Suprapubic skin (tissue), 4 donors: ENCODE measurements around the gene UQCR11. TPM values are rescaled to one million over a fixed set of nuclear protein-coding genes. Genes with fewer than 3 reads are reported as not detected.

ENCODE experiments used
- DNase-seq, 2 donors: peaks; one replicate each; pipeline ENCODE4 v3.0.0-alpha.2; 2019; ENCODE audit warnings: low spot score in 2 of 2
- H3K27ac ChIP-seq: fragments of 200-600 bp; sonication (generic); one replicate; pipeline ENCODE4 v1.5.1; 2019
- H3K27me3 ChIP-seq: fragments of 200-600 bp; sonication (generic); one replicate; pipeline ENCODE4 v1.5.1; 2019
- H3K36me3 ChIP-seq: fragments of 200-600 bp; sonication (generic); one replicate; pipeline ENCODE4 v1.5.1; 2019
- H3K4me1 ChIP-seq: fragments of 200-600 bp; sonication (generic); one replicate; pipeline ENCODE4 v1.5.1; 2019
- H3K4me3 ChIP-seq: fragments of 200-600 bp; sonication (generic); one replicate; pipeline ENCODE4 v1.5.1; 2019; ENCODE audit warnings: mild to moderate bottlenecking
- H3K9me3 ChIP-seq: fragments of 200-600 bp; sonication (generic); one replicate; pipeline ENCODE4 v1.5.1; 2019
- CTCF ChIP-seq, 2 donors: fragments of 200-600 bp in 1 of 2; fragments of 450-650 bp in 1 of 2; sonication (generic) in 1 of 2; IDR thresholded peaks; one replicate each; pipeline ENCODE4 v1.5.1; 2016 to 2019; ENCODE audit warnings: antibody characterized with exemption in 2 of 2, mild to moderate bottlenecking in 1 of 2, moderate library complexity in 1 of 2
- EP300 ChIP-seq: sonication (generic); formaldehyde crosslinking; IDR thresholded peaks from one replicate; pipeline ENCODE4 v1.6.1; 2017; ENCODE audit warnings: antibody characterized with exemption
- POLR2A ChIP-seq, 2 donors: fragments of 450-650 bp; IDR thresholded peaks; one replicate each; pipeline ENCODE4 v1.6.1; 2017; ENCODE audit warnings: antibody characterized with exemption in 2 of 2, mild to moderate bottlenecking in 2 of 2, moderate library complexity in 2 of 2
- POLR2AphosphoS5 ChIP-seq, 3 donors: sonication (generic); formaldehyde crosslinking; IDR thresholded peaks; one replicate each; pipeline ENCODE4 v1.6.1; 2017; ENCODE audit warnings: antibody characterized with exemption in 3 of 3
- WGBS: methylation state at CpG from one replicate; pipeline ENCODE4 v1.1.5; 2018; 5-methylcytosine and 5-hydroxymethylcytosine counted together
- total RNA-seq, 4 donors: library from RNA; depleted of rRNA; stranded (reverse); fragments of >200 nt; gene quantifications; one replicate each; pipeline ENCODE4 v1.1.0, GENCODE V29; 2016

The UQCR11 gene
- total RNA-seq, 4 donors from 2014 or later: 33.4 to 73.1 (median 59.4) TPM

GRCh38 chr19:1580382-1580781 lies 24.9 kb downstream of the UQCR11 start:
- WGBS: 96% methylated on average over 20 of the region's 20 CpGs
- Histone ChIP-seq H3K27ac (no peak overlapping the region), H3K36me3 (peaks cover 86% of the 10 kb centered on the region), H3K4me3 (no peak overlapping the region), H3K9me3 (no peaks in the 10 kb centered on the region), H3K4me1 (no peaks in the 10 kb centered on the region), H3K27me3 (no peaks in the 10 kb centered on the region)
- no peak for DNase-seq
- TF ChIP-seq POLR2AphosphoS5 (IDR thresholded peaks at IDR 0.05): no peak

- H3K36me3 ChIP-seq: peaks cover 77% of the 10 kb centered on the region
- WGBS: 96% methylated on average over 20 of the region's 20 CpGs
- no peak for DNase-seq
- H3K9me3 ChIP-seq: no peaks in the 10 kb centered on the region
- no peak overlapping the region for H3K4me3 ChIP-seq
- H3K4me1 ChIP-seq: no peaks in the 10 kb centered on the region
- no peak overlapping the region for H3K27ac ChIP-seq
- no peaks in the 10 kb centered on the region for H3K27me3 ChIP-seq
- TF ChIP-seq CTCF (IDR thresholded peaks at IDR 0.05) (no peak), EP300 (no peak), POLR2AphosphoS5 (IDR thresholded peaks at IDR 0.05) (no peak), POLR2A (IDR thresholded peaks at IDR 0.05) (no peak)
Measured at GRCh38 chr19:1579222-1579621, 26.0 kb downstream of the UQCR11 start.

GRCh38 chr19:1577929-1578618 lies 27.2 kb downstream of the UQCR11 start:
- H3K36me3 ChIP-seq: peaks cover 67% of the 10 kb centered on the region
- H3K27me3 ChIP-seq: no peaks in the 10 kb centered on the region
- H3K9me3 ChIP-seq: no peaks in the 10 kb centered on the region
- WGBS: 91% methylated on average over 44 of the region's 49 CpGs
- no peak overlapping the region for H3K4me3 ChIP-seq
- H3K4me1 ChIP-seq: no peaks in the 10 kb centered on the region
- no peak overlapping the region for H3K27ac ChIP-seq
- DNase-seq: no peak
- TF ChIP-seq POLR2A (IDR thresholded peaks at IDR 0.05) (no peak), POLR2AphosphoS5 (IDR thresholded peaks at IDR 0.05) (no peak), CTCF (IDR thresholded peaks at IDR 0.05) (no peak), EP300 (no peak)

- Histone ChIP-seq H3K4me3 (no peak overlapping the region), H3K9me3 (no peaks in the 10 kb centered on the region), H3K27ac (no peak overlapping the region), H3K4me1 (no peaks in the 10 kb centered on the region), H3K36me3 (peaks cover 60% of the 10 kb centered on the region), H3K27me3 (no peaks in the 10 kb centered on the region)
- WGBS: 79% methylated on average over 27 of the region's 41 CpGs
- DNase-seq: no peak
- TF ChIP-seq POLR2A (IDR thresholded peaks at IDR 0.05) (no peak), CTCF (IDR thresholded peaks at IDR 0.05) (no peak), POLR2AphosphoS5 (IDR thresholded peaks at IDR 0.05) (no peak), EP300 (no peak)
Measured at GRCh38 chr19:1577090-1577928, 28.0 kb downstream of the UQCR11 start.

- H3K27ac ChIP-seq: no peak overlapping the region
- no peaks in the 10 kb centered on the region for H3K27me3 ChIP-seq
- no peaks in the 10 kb centered on the region for H3K9me3 ChIP-seq
- no peaks in the 10 kb centered on the region for H3K4me1 ChIP-seq
- no peak for DNase-seq
- H3K4me3 ChIP-seq: no peak overlapping the region
- H3K36me3 ChIP-seq: peaks cover 51% of the 10 kb centered on the region
- WGBS: 90% methylated on average over 10 of the region's 30 CpGs
- TF ChIP-seq POLR2A (IDR thresholded peaks at IDR 0.05): no peak
- no peak for TF ChIP-seq CTCF (IDR thresholded peaks at IDR 0.05)
- no peak for TF ChIP-seq EP300
- TF ChIP-seq POLR2AphosphoS5 (IDR thresholded peaks at IDR 0.05): no peak
Measured at GRCh38 chr19:1576242-1577089, 28.8 kb downstream of the UQCR11 start.
